WTC11 (cell line): ENCODE data around the gene SLC11A1.

Experiments
- AFF4 ChIP-seq: sonication (generic); formaldehyde crosslinking; IDR thresholded peaks from 2 replicates; pipeline ENCODE4 v1.8.1; 2023; ENCODE audit warnings: mild to moderate bottlenecking, missing genetic modification reagents, borderline replicate concordance
- CBFB ChIP-seq: sonication (generic); formaldehyde crosslinking; IDR thresholded peaks from 2 replicates; pipeline ENCODE4 v1.8.1; 2022; ENCODE audit warnings: mild to moderate bottlenecking, low read depth, missing genetic modification reagents
- CREM ChIP-seq: sonication (generic); formaldehyde crosslinking; IDR thresholded peaks from 2 replicates; pipeline ENCODE4 v1.8.1; 2022; ENCODE audit warnings: mild to moderate bottlenecking, missing genetic modification reagents, moderate library complexity
- CTCF ChIP-seq: fragments of 200-600 bp; IDR thresholded peaks from 2 replicates; pipeline ENCODE4 v1.8.0; 2022; ENCODE audit warnings: antibody characterized with exemption
- ESRRA ChIP-seq: sonication (generic); formaldehyde crosslinking; IDR thresholded peaks from 2 replicates; pipeline ENCODE4 v1.8.1; 2022; ENCODE audit warnings: mild to moderate bottlenecking, missing genetic modification reagents, borderline replicate concordance
- IRF1 ChIP-seq: sonication (generic); formaldehyde crosslinking; IDR thresholded peaks from 2 replicates; pipeline ENCODE4 v1.8.0; 2023; ENCODE audit warnings: missing genetic modification reagents
- JUN ChIP-seq: sonication (generic); formaldehyde crosslinking; IDR thresholded peaks from 2 replicates; pipeline ENCODE4 v1.8.0; 2023; ENCODE audit warnings: mild to moderate bottlenecking, missing genetic modification reagents
- MAX ChIP-seq: sonication (generic); formaldehyde crosslinking; IDR thresholded peaks from 2 replicates; pipeline ENCODE4 v1.8.0; 2022; ENCODE audit warnings: mild to moderate bottlenecking, missing genetic modification reagents
- SP1 ChIP-seq: sonication (generic); formaldehyde crosslinking; conservative IDR thresholded peaks from 2 replicates; pipeline ENCODE4 v1.8.1; 2022; ENCODE audit warnings: missing genetic modification reagents
- TCF7 ChIP-seq: sonication (generic); formaldehyde crosslinking; IDR thresholded peaks from 2 replicates; pipeline ENCODE4 v1.8.0; 2022; ENCODE audit warnings: mild to moderate bottlenecking, low read depth, missing genetic modification reagents, moderate library complexity
- TEAD4 ChIP-seq: sonication (generic); formaldehyde crosslinking; IDR thresholded peaks from 2 replicates; pipeline ENCODE4 v1.8.0; 2022; ENCODE audit warnings: mild to moderate bottlenecking, missing genetic modification reagents
- USF2 ChIP-seq: sonication (generic); formaldehyde crosslinking; IDR thresholded peaks from 2 replicates; pipeline ENCODE4 v1.8.1; 2023; ENCODE audit warnings: mild to moderate bottlenecking, missing genetic modification reagents, moderate library complexity

- TF ChIP-seq AFF4 (CRISPR knock-in tag) (no peak), USF2 (CRISPR knock-in tag) (no peak), CTCF (no peak), IRF1 (CRISPR knock-in tag) (no peak), CREM (no peak), JUN (CRISPR knock-in tag) (no peak), ESRRA (CRISPR knock-in tag) (no peak), TCF7 (CRISPR knock-in tag) (no peak), SP1 (CRISPR knock-in tag) (no peak), MAX (CRISPR knock-in tag) (no peak), TEAD4 (CRISPR knock-in tag) (no peak), CBFB (no peak)
Observed at GRCh38 chr2:218389333-218390150, 7.5 kb downstream of the SLC11A1 start.
